IMR-90 (cell line): Measurements from ENCODE around the gene PITX1. TPM values are rescaled to one million over a fixed set of nuclear protein-coding genes. Genes with fewer than 3 reads are reported as not detected.

Source experiments
- ATAC-seq: fragments of 200-7000 bp; cut with Tn5 transposase; 2 replicates; pipeline ENCODE4 v1.9.1; 2020; ENCODE audit warnings: low read depth, mild to moderate bottlenecking, moderate library complexity
- BruUV-seq: library from RNA; stranded (reverse); fragments of 400-500 nt; replicated peaks from 2 replicates; lab custom pipeline; 2021; lab: Mats Ljungman, UMichigan
- CTCF ChIA-PET: fragments of 300-600 bp; formaldehyde crosslinking; extraction: SDS; loops from one replicate; lab custom pipeline; 2021; ENCODE audit warnings: antibody characterized with exemption; lab: Yijun Ruan, JAX
- POLR2A ChIA-PET: fragments of 300-600 bp; sonication (Branson Sonifier 250); formaldehyde crosslinking; loops from one replicate; lab custom pipeline; 2022; ENCODE audit warnings: antibody characterized with exemption; ENCODE audit not compliant: unreplicated experiment; lab: Charles Lee
- DNase-seq: peaks from one replicate; pipeline ENCODE4 v3.0.0; 2013
- H2AFZ ChIP-seq: replicated peaks from 2 replicates; pipeline ENCODE3; 2013; ENCODE audit warnings: low read length, mild to moderate bottlenecking; ENCODE audit not compliant: poor library complexity
- H2AK5ac ChIP-seq: 2 replicates; pipeline ENCODE4 v1.6.1; 2013; ENCODE audit warnings: low read depth, low read length, inconsistent platforms
- H2AK9ac ChIP-seq: replicated peaks from 2 replicates; pipeline ENCODE3; 2013; ENCODE audit warnings: mild to moderate bottlenecking, low read depth, low read length, moderate library complexity; ENCODE audit not compliant: poor library complexity
- H2BK120ac ChIP-seq: 2 replicates; pipeline ENCODE4 v1.6.1; 2013; ENCODE audit warnings: low read depth, low read length, inconsistent platforms
- H2BK15ac ChIP-seq: 3 replicates; pipeline ENCODE4 v1.6.1; 2013; ENCODE audit warnings: low read depth, low read length, inconsistent platforms
- H2BK20ac ChIP-seq: 2 replicates; pipeline ENCODE4 v1.6.1; 2013; ENCODE audit warnings: low read depth, mild to moderate bottlenecking, inconsistent platforms, low read length, moderate library complexity
- H2BK5ac ChIP-seq: 2 replicates; pipeline ENCODE4 v1.6.1; 2013; ENCODE audit warnings: mild to moderate bottlenecking, low read depth, low read length, inconsistent platforms; ENCODE audit not compliant: poor library complexity, severe bottlenecking
- H3K14ac ChIP-seq: replicated peaks from 2 replicates; pipeline ENCODE4 v1.6.1; 2013; ENCODE audit warnings: low read depth, low read length, inconsistent platforms
- H3K18ac ChIP-seq: 2 replicates; pipeline ENCODE4 v1.6.1; 2013; ENCODE audit warnings: low read depth, low read length, control low read depth
- H3K23ac ChIP-seq: 2 replicates; pipeline ENCODE4 v1.6.1; 2013; ENCODE audit warnings: low read depth, low read length, inconsistent platforms
- H3K27ac ChIP-seq: 2 replicates; pipeline ENCODE4 v1.5.1; 2013; ENCODE audit warnings: mild to moderate bottlenecking, control low read depth, low read length; ENCODE audit not compliant: insufficient read depth
- H3K27me3 ChIP-seq: 2 replicates; pipeline ENCODE4 v1.6.1; 2013; ENCODE audit warnings: low read length; ENCODE audit not compliant: control insufficient read depth, insufficient read depth
- H3K36me3 ChIP-seq: 2 replicates; pipeline ENCODE4 v1.6.1; 2013; ENCODE audit warnings: low read length, mixed read lengths; ENCODE audit not compliant: control insufficient read depth, insufficient read depth
- H3K4ac ChIP-seq: 2 replicates; pipeline ENCODE4 v1.6.1; 2013; ENCODE audit warnings: low read depth, low read length, inconsistent platforms
- H3K4me1 ChIP-seq: 2 replicates; pipeline ENCODE4 v1.6.1; 2013; ENCODE audit warnings: low read length, mixed read lengths; ENCODE audit not compliant: control insufficient read depth, insufficient read depth
- H3K4me2 ChIP-seq: 2 replicates; pipeline ENCODE4 v1.6.1; 2013; ENCODE audit warnings: low read depth, mild to moderate bottlenecking, control low read depth, low read length, moderate library complexity
- H3K4me3 ChIP-seq: 2 replicates; pipeline ENCODE4 v1.5.1; 2013; ENCODE audit warnings: low read depth, mild to moderate bottlenecking, control low read depth, low read length, moderate library complexity; ENCODE audit not compliant: insufficient read depth
- H3K56ac ChIP-seq: 2 replicates; pipeline ENCODE4 v1.6.1; 2013; ENCODE audit warnings: low read length, inconsistent platforms; ENCODE audit not compliant: insufficient read depth; ENCODE audit errors: extremely low read depth
- H3K79me1 ChIP-seq, 2 experiments: 2 replicates each; pipeline ENCODE4 v1.6.1; 2013; ENCODE audit warnings: low read length in 2 of 2, inconsistent platforms in 1 of 2, low read depth in 1 of 2
- H3K9ac ChIP-seq: 2 replicates; pipeline ENCODE4 v1.6.1; 2013; ENCODE audit warnings: low read depth, low read length, control low read depth
- H3K9me1 ChIP-seq: 2 replicates; pipeline ENCODE4 v1.6.1; 2013; ENCODE audit warnings: low read length, inconsistent platforms; ENCODE audit not compliant: insufficient read depth
- H3K9me3 ChIP-seq: 2 replicates; pipeline ENCODE4 v1.6.1; 2013; ENCODE audit warnings: low read length; ENCODE audit not compliant: control insufficient read depth, insufficient read depth
- H4K20me1 ChIP-seq: 2 replicates; pipeline ENCODE4 v1.6.1; 2013; ENCODE audit warnings: low read length, inconsistent platforms; ENCODE audit not compliant: insufficient read depth
- H4K5ac ChIP-seq: 2 replicates; pipeline ENCODE4 v1.6.1; 2013; ENCODE audit warnings: mild to moderate bottlenecking, low read depth, low read length, control low read depth
- H4K8ac ChIP-seq, 2 experiments: 2 replicates each; pipeline ENCODE4 v1.6.1; 2013; ENCODE audit warnings: low read depth in 2 of 2, low read length in 2 of 2, control low read depth in 1 of 2, inconsistent platforms in 1 of 2
- H4K91ac ChIP-seq: 2 replicates; pipeline ENCODE4 v1.6.1; 2013; ENCODE audit warnings: low read depth, low read length, inconsistent platforms; ENCODE audit not compliant: insufficient read depth
- CEBPB ChIP-seq: IDR thresholded peaks from 2 replicates; pipeline ENCODE4 v1.6.1; 2012; ENCODE audit warnings: low read depth, low read length, improper control_type of control experiment
- CHD1 ChIP-seq: IDR thresholded peaks from 2 replicates; pipeline ENCODE4 v1.6.1; 2012; ENCODE audit warnings: low read depth, low read length, improper control_type of control experiment
- FOS ChIP-seq: fragments of 150-350 bp; IDR thresholded peaks from 2 replicates; pipeline ENCODE4 v1.6.1; 2016; ENCODE audit warnings: low read depth, low read length
- MAFK ChIP-seq: IDR thresholded peaks from 2 replicates; pipeline ENCODE4 v1.6.1; 2012; ENCODE audit warnings: low read depth, low read length, improper control_type of control experiment
- MAZ ChIP-seq: IDR thresholded peaks from 2 replicates; pipeline ENCODE4 v1.6.1; 2012; ENCODE audit warnings: low read depth, mild to moderate bottlenecking, low read length, improper control_type of control experiment, moderate library complexity, borderline replicate concordance
- MXI1 ChIP-seq: IDR thresholded peaks from 2 replicates; pipeline ENCODE4 v1.6.1; 2012; ENCODE audit warnings: low read depth, mild to moderate bottlenecking, low read length, moderate library complexity, borderline replicate concordance
- NFE2L2 ChIP-seq: fragments of 150-350 bp; IDR thresholded peaks from 2 replicates; pipeline ENCODE4 v1.6.1; 2016; ENCODE audit warnings: low read depth, mild to moderate bottlenecking, low read length
- POLR2A ChIP-seq: IDR thresholded peaks from 2 replicates; pipeline ENCODE4 v1.6.1; 2012; ENCODE audit warnings: mild to moderate bottlenecking, low read depth, low read length
- RAD21 ChIP-seq: IDR thresholded peaks from 2 replicates; pipeline ENCODE4 v1.6.1; 2012; ENCODE audit warnings: low read length, improper control_type of control experiment
- RCOR1 ChIP-seq: IDR thresholded peaks from 2 replicates; pipeline ENCODE4 v1.6.1; 2012; ENCODE audit warnings: mild to moderate bottlenecking, low read length, improper control_type of control experiment; ENCODE audit not compliant: insufficient replicate concordance
- RFX5 ChIP-seq: IDR thresholded peaks from 2 replicates; pipeline ENCODE4 v1.8.0; 2012; ENCODE audit warnings: low read depth, mild to moderate bottlenecking, low read length, moderate library complexity
- SMC3 ChIP-seq: fragments of 150-350 bp; IDR thresholded peaks from 2 replicates; pipeline ENCODE4 v1.6.1; 2016; ENCODE audit warnings: low read depth, mild to moderate bottlenecking, antibody characterized with exemption, low read length, moderate library complexity
- WGBS, 2 experiments: methylation state at CpG; one replicate each; pipeline versions ENCODE4 v1.1.5 to v1.1.7; 2013; ENCODE audit warnings: missing lambda C conversion rate in 2 of 2; ENCODE audit not compliant: insufficient read length in 1 of 2; ENCODE audit errors: extremely low coverage in 2 of 2; 5-methylcytosine and 5-hydroxymethylcytosine counted together
- dilution Hi-C: fragments of 300-500 bp; cut with HindIII; formaldehyde crosslinking; loops from one replicate; pipeline ENCODE4 v1.14.3; 2018; ENCODE audit warnings: low sequenced_read_pairs; ENCODE audit not compliant: unreplicated experiment
- in situ Hi-C: fragments of 300-500 bp; cut with MboI; formaldehyde crosslinking; loops from 3 replicates; pipeline ENCODE4 v1.14.3; 2019; ENCODE audit warnings: low sequenced_read_pairs, inconsistent platforms, mixed read lengths
- intact Hi-C: fragments of 100-400 bp; cut with micrococcal nuclease; formaldehyde crosslinking; loops from 2 replicates; pipeline ENCODE4 v1.10.0; 2022
- polyA plus RNA-seq, 3 experiments: library from polyadenylated mRNA; depleted of rRNA; stranded (reverse); fragments of >200 nt; gene quantifications; 2 replicates each; pipeline ENCODE4 v1.2.3, GENCODE V29; 2012; ENCODE audit warnings: low replicate concordance in 1 of 3
- total RNA-seq: library from RNA; depleted of rRNA; stranded (reverse); fragments of >200 nt; gene quantifications from 2 replicates; pipeline ENCODE4 v1.2.3, GENCODE V29; 2012
- TF ChIP-seq, protein P1 (sequence below): conservative IDR thresholded peaks from 2 replicates; pipeline ENCODE4 v1.5.1; 2012; ENCODE audit warnings: mild to moderate bottlenecking, low read depth, low read length, improper control_type of control experiment
- TF ChIP-seq, protein P2 (sequence below): fragments of 150-350 bp; IDR thresholded peaks from 2 replicates; pipeline ENCODE4 v1.6.1; 2016; ENCODE audit warnings: low read depth, mild to moderate bottlenecking, low read length, moderate library complexity, borderline replicate concordance

PITX1 gene
- total and polyA plus RNA-seq, 2 of the 4 experiments (the other 2 are of a cell fraction) = 10.4 to 29.8 TPM

DNA sequence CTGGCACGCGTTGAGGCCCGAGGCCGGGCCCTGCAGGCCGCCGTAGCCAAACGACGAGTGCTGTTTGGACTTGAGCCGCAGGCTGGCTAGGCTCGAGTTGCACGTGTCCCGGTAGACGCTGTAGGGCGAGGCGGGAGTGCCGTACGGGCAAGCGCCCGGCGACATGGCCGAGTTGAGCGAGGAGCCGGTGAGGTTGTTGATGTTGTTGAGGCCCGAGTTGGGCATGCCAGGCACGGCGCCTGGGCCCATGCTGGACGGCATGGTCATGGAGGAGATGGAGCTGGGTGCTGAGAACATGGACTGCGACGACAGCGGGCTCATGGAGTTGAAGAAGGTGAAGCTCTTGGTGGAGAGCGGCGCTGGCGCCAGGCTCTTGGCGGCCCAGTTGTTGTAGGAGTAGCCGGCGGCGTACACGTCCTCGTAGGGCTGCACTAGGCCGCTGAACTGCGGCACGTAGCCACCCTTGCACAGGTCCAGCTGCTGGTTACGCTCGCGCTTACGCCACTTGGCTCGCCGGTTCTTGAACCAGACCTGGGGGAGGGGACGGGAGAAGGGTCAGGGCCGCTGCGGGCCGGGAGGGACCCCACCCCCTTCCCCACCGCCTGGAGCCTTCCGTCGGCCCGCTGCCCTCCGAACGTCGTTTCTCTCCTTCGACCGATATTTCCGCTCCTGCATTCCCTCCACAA is 5.1 kb downstream of the PITX1 start:
- peaks cover 8 to 53% of the 10 kb centered on the region in 2 experiments for H3K79me1 ChIP-seq
- no peak overlapping the region for H3K14ac ChIP-seq
- ATAC-seq = no peak
- H2BK20ac ChIP-seq = no peak overlapping the region
- peaks cover 8% of the 10 kb centered on the region for H3K9me1 ChIP-seq
- H3K9ac ChIP-seq = no peak overlapping the region
- no peak overlapping the region for H3K4me2 ChIP-seq
- H2BK15ac ChIP-seq = no peak overlapping the region
- 54 to 100% methylated on average over 1 to 28 of the region's 62 CpGs for WGBS, 2 experiments
- peaks cover 7% of the 10 kb centered on the region for H3K9me3 ChIP-seq
- dilution Hi-C loops (no loop called here), in situ Hi-C loops (no loop called here), intact Hi-C loops (no loop called here)
- no peaks in the 10 kb centered on the region for H3K27me3 ChIP-seq
- H4K20me1 ChIP-seq = peaks cover 47% of the 10 kb centered on the region
- BruUV-seq = no TSS peak
- H4K5ac ChIP-seq = no peak overlapping the region
- H2AFZ ChIP-seq = no peak overlapping the region
- H3K4me3 ChIP-seq = no peak overlapping the region
- ChIA-PET POLR2A (no interaction called here), CTCF (no interaction called here)
- no peak overlapping the region for H4K8ac ChIP-seq
- H2AK5ac ChIP-seq = no peak overlapping the region
- no peak overlapping the region for H4K91ac ChIP-seq
- no peak overlapping the region for H3K56ac ChIP-seq
- no peak overlapping the region for H2BK120ac ChIP-seq
- peak overlapping the region; percentile 30 for H2AK9ac ChIP-seq
- TF ChIP-seq MAFK = no peak
- no peak for TF ChIP-seq CEBPB
- TF ChIP-seq NFE2L2 = no peak
- TF ChIP-seq, protein P1, sequence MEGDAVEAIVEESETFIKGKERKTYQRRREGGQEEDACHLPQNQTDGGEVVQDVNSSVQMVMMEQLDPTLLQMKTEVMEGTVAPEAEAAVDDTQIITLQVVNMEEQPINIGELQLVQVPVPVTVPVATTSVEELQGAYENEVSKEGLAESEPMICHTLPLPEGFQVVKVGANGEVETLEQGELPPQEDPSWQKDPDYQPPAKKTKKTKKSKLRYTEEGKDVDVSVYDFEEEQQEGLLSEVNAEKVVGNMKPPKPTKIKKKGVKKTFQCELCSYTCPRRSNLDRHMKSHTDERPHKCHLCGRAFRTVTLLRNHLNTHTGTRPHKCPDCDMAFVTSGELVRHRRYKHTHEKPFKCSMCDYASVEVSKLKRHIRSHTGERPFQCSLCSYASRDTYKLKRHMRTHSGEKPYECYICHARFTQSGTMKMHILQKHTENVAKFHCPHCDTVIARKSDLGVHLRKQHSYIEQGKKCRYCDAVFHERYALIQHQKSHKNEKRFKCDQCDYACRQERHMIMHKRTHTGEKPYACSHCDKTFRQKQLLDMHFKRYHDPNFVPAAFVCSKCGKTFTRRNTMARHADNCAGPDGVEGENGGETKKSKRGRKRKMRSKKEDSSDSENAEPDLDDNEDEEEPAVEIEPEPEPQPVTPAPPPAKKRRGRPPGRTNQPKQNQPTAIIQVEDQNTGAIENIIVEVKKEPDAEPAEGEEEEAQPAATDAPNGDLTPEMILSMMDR = no peak
- TF ChIP-seq RAD21 = no peak
- TF ChIP-seq, protein P2, sequence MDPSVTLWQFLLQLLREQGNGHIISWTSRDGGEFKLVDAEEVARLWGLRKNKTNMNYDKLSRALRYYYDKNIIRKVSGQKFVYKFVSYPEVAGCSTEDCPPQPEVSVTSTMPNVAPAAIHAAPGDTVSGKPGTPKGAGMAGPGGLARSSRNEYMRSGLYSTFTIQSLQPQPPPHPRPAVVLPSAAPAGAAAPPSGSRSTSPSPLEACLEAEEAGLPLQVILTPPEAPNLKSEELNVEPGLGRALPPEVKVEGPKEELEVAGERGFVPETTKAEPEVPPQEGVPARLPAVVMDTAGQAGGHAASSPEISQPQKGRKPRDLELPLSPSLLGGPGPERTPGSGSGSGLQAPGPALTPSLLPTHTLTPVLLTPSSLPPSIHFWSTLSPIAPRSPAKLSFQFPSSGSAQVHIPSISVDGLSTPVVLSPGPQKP = no peak
- TF ChIP-seq POLR2A = no peak
- TF ChIP-seq MAZ = no peak
- no peak for TF ChIP-seq MXI1
- no peak for TF ChIP-seq FOS
- no peak for TF ChIP-seq SMC3
- no peak for TF ChIP-seq RFX5
- no peak for TF ChIP-seq CHD1
- TF ChIP-seq RCOR1 = no peak
- peaks cover 47% of the 10 kb centered on the region for H3K36me3 ChIP-seq
- H3K18ac ChIP-seq = no peak overlapping the region
- no peak overlapping the region for H3K23ac ChIP-seq
- H3K27ac ChIP-seq = no peak overlapping the region
- peaks cover 19% of the 10 kb centered on the region; the same call in 1 of the 2 replicates for H3K4me1 ChIP-seq
- no peak for DNase-seq
- H2BK5ac ChIP-seq = no peak overlapping the region
- H3K4ac ChIP-seq = no peak overlapping the region
